Occipital lobe (tissue), 2 donors: ENCODE data around the gene RPS15A. TPM values are rescaled to one million over a fixed set of nuclear protein-coding genes. Genes with fewer than 3 reads are reported as not detected.
A peak's percentile ranks its signal among the peaks of the same experiment; 100 is the strongest.
"Not testable (repeated sequence)": the region's sequence is repeated elsewhere in the genome, so short reads cannot be mapped to it uniquely, and the experiment has no call there.

Source experiments
- DNase-seq: peaks from one replicate; lab custom pipeline; 2025; lab: John Stamatoyannopoulos, UW
- total RNA-seq: library from RNA; depleted of rRNA; stranded (reverse); fragments of >200 nt; gene quantifications from one replicate; pipeline ENCODE4 v1.2.3, GENCODE V29; 2014

RPS15A gene
- total RNA-seq, 1 donor from 2014 or later, result 2,037 TPM

- no peak for DNase-seq
Measured at GRCh38 chr16:18797746-18798145, 7.6 kb upstream of the RPS15A start.

- DNase-seq, result no peak
Measured at GRCh38 chr16:18796377-18796776, 6.2 kb upstream of the RPS15A start.

- DNase-seq, result no peak
Measured at GRCh38 chr16:18792836-18793433, 2.8 kb upstream of the RPS15A start.

- no peak for DNase-seq
Measured at GRCh38 chr16:18789515-18789849, 652 bp downstream of the RPS15A start.

- DNase-seq, result no peak
Measured at GRCh38 chr16:18788828-18789514, 1.2 kb downstream of the RPS15A start.

- DNase-seq, result no peak
Measured at GRCh38 chr16:18784917-18785623, 5.1 kb downstream of the RPS15A start.

- DNase-seq, result no peak
Measured at GRCh38 chr16:18783430-18784341, 6.4 kb downstream of the RPS15A start.

GRCh38 chr16:18782697-18783429 is 7.3 kb downstream of the RPS15A start:
- no peak for DNase-seq

- not testable (repeated sequence) for DNase-seq
Measured at GRCh38 chr16:18781232-18781631, 8.9 kb downstream of the RPS15A start.

GRCh38 chr16:18780460-18781026 is 9.6 kb downstream of the RPS15A start:
- DNase-seq, result not testable (repeated sequence)

GRCh38 chr16:18777664-18778063 is 12.5 kb downstream of the RPS15A start:
- not testable (repeated sequence) for DNase-seq

GRCh38 chr16:18776334-18776733 is 13.8 kb downstream of the RPS15A start:
- not testable (repeated sequence) for DNase-seq

GRCh38 chr16:18774651-18775050 is 15.5 kb downstream of the RPS15A start:
- not testable (repeated sequence) for DNase-seq

- DNase-seq, result not testable (repeated sequence)
Measured at GRCh38 chr16:18772171-18772570, 18.0 kb downstream of the RPS15A start.

- DNase-seq, result not testable (repeated sequence)
Measured at GRCh38 chr16:18770336-18770962, 19.7 kb downstream of the RPS15A start.

GRCh38 chr16:18767217-18767616 is 22.9 kb downstream of the RPS15A start:
- DNase-seq, result not testable (repeated sequence)

GRCh38 chr16:18762713-18763112 is 27.4 kb downstream of the RPS15A start:
- DNase-seq, result not testable (repeated sequence)

- DNase-seq, result peak; percentile 16
Measured at GRCh38 chr16:18759598-18760520, 30.3 kb downstream of the RPS15A start.
